AG08395 (cell line): ENCODE data around the gene IGLL1.
"Not testable (repeated sequence)": the region's sequence is repeated elsewhere in the genome, so short reads cannot be mapped to it uniquely, and the experiment has no call there.

Experiments used
- DNase-seq: peaks from one replicate; pipeline ENCODE4 v3.0.0; 2012; ENCODE audit warnings: mixed read lengths, low spot score

IGLL1 gene

DNA sequence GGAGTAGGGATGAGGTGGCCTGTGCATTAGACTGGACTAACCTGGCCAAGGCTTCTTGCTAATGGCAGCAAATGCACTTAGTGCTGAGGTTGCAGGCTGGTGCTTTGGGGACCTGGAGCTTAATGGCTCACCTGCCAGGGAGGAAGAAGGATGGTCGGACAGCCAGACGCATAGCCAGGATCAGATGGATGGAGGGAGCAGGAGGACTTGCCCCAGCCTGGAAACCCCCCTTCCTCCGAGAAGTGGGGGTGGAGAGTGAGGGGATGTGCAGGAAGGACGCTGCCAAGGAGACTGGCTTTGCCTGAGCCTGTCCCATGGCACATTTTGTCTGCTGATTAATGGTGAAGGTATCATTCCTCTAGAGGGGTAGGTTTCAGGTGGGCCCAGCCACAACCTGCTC lies 17.9 kb downstream of the IGLL1 start:
- no peak for DNase-seq

DNA sequence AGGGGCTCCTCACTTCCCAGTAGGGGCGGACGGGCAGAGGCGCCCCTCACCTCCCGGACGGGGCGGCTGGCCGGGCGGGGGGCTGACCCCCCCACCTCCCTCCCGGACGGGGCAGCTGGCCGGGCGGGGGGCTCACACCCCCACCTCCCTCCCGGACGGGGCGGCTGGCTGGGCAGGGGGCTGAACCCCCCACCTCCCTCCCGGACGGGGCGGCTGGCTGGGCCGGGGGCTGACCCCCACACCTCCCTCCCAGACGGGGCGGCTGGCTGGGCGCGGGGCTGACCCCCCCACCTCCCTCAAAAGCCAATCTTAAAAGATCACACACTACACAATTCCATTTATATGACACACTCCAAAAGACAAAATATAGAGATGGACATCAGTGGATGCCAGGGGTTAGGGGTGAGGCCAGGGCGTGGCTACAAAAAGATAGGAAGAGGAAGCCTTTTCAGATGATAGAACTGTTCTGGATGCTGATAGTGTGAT lies 19.0 kb downstream of the IGLL1 start:
- not testable (repeated sequence) for DNase-seq

DNA sequence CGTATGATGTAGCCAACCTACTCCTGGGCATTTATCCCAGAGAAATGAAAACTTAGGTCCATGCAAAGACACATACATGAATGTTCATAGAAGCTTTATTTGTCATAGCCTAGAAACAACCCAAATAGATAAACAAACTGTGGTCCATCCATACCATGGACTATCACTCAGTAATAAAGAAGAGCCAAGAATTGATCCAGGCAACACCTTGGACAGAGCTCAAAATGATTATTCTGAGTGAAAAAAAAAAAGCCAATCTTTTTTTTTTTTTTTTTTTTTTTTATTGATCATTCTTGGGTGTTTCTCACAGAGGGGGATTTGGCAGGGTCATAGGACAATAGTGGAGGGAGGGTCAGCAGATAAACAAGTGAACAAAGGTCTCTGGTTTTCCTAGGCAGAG lies 19.9 kb downstream of the IGLL1 start:
- DNase-seq = not testable (repeated sequence)

DNA sequence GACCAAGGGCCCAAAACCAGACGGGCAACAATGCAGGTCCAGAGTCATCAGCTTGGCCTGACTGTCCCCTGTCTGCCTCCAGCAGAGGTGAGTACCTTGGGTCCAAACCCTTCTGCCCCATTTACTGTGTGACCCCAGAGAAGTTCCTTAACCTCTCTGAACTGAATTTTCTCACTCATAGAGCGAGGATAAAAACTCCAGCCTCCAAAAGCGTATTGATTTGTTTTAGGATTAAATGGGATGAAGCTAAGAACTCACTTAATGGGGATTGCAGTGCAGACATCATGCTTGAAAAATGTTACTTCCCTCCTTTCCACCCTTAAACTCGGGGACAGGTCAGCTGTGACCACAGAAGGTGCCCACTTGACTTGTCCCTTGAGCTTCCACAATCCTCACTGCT lies 22.6 kb downstream of the IGLL1 start:
- no peak for DNase-seq

DNA sequence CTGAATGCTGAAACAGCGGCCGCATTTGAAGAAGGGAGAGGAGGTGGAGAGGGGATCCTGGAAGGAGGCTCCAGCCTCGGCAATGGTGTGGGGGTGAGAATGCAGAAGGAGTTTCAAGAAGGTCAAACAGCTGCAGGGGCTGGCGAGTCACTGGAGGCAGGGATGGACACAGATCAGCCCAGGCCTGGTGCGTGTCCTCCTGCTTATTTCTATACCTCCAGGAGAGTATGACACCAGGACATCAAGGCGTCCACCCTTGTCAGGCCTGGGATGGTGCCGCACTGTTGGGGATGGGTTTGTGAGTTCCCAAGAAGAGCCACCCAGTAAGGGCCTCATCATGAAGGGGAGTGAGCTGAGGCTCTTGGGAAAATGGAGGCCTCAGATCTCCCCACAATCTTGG lies 23.1 kb downstream of the IGLL1 start:
- DNase-seq = no peak

DNA sequence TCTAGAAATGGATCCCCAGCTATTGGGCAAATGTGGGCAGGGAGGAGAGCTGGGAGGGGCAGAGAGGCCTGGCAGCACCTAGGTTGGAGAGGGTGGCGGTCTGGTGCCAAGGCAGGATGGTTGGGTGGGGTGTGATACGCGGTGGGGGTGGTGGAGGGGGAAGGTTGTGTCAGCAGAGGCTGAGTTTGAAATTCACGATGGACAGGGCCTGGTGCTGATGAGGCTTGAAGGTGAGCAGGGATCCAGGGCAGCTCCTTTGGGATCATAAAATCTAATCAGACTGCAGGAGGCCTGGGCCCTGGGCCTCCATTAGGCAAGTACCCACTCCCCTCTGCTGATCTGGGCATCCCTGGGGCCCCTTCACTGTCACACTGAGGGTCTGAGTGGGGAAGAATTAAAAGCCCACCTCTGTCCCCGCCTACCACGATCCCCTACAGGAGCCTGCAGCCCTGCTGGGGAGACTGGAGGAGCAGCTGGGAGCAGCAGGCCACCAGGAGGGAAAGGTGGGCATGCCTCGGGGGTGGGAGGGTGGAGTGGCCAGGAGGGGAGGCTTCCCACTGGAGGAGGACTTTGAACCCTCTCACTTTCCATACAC lies 24.0 kb downstream of the IGLL1 start:
- DNase-seq = no peak

DNA sequence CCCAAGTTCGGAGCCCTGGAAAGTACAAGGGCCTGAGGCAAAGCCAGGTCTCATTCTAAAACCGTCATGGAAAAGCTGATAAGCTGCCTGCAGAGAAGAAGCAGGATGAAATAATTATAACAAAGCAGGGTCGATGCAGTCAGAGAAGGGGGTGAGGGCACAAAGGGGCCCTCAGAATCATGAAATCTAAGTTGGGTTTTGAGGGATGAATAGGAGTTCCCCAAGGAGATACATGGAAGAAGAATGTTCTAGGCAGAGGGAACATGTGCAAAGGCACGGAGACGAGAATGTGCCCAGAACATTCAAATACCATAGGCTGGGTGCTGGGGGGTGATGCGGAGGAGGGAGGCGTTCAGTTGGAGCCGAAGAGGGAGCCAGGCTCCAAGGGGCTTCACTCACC lies 25.0 kb downstream of the IGLL1 start:
- DNase-seq = no peak

DNA sequence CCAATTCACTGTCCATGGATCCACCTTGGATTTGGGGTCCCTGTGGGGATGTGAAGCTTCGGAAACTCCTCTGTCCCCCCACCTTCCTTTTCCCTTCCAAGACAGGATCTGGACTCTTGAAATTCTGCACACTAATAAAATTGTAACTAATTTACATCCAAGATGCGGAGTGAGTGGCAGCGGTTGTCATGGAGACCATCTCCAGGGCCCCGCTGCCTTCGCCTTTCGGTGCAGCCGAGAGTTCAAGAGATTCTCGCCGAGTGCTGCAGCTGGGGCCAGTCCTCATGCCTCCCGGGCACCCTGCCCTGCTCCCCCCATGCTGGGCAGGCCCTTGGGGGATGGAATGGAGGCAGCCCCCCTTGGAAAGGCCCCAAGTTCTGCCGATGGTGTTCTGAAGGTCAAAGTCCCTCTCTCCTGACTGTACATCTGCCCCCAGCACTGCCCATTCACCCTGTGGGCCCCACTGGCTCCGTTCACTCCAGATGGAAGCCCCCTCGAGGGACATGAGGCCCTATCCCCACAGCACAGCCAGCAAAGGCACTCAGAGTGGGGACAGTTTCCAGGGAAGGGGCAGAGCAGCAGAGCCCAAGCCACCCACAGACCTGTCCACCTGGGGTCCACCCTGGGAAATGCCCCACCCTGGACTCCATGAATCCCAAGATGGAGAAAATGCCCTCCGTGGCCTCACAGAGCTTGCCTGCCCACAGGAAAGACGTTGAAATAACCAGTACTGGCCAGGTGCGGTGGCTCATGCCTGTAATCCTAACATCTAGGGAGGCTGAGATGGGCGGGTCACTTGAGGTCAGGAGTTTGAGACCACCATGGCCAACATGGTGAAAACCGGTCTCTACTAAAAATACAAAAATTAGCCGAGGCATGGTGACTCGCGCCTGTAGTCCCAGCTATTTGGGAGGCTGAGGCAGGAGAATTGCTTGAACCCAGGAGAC lies 25.9 kb downstream of the IGLL1 start:
- DNase-seq = no peak

DNA sequence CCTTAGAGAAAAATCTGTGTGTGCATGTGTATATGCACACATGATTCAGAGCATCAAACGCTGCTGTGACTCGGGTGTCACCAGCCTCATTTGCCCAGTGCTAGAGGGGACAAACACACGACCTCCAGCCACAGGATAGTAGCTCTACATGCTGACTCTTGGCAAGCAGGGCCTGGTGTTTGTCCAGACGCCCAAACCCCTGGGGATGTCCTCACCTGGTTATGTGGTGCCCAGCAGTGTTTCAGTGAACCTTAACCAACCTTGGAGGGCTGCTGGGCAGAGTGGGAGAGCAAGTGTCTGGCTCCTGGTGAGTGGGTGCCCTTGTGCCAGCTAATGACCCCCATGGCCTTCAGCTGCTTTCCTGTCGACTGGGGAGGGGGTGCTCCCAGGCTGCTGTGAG lies 26.7 kb downstream of the IGLL1 start:
- DNase-seq = no peak

DNA sequence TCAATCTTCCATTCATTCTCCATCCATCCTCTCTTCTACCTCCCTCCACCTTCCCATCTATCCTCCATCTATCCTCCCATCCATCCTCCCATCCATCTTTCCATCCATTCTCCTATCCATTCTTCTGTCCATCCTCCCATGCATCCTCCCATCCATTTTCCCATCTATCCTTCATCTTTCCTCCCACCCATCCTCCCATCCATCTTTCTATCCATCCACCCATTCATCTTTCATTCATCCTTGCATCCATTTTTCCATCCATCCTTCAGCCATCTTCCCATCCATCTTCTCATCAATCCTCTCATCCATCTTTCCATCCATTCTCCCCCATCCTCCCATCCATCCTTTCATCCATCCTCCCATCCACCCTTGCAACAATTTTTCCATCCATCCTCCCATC lies 27.5 kb downstream of the IGLL1 start:
- DNase-seq = no peak

DNA sequence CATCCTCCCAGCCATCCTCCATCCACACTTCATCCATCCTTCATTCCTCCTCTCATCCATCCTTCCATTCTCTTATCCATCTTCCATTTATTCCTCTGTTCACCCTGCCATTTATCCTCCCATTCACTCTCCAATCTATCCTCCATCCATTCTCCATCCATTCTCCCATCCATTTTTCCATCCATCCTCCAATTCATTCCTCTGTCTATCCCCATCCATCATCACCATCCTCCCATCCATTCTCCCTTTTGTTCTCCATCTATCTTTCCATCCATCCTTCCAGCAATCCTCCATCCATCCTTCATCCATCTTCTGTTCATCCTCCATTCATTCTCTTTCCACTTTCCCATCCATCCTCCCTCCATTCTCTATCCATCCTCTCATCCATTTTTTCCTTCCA lies 28.7 kb downstream of the IGLL1 start:
- DNase-seq = no peak

DNA sequence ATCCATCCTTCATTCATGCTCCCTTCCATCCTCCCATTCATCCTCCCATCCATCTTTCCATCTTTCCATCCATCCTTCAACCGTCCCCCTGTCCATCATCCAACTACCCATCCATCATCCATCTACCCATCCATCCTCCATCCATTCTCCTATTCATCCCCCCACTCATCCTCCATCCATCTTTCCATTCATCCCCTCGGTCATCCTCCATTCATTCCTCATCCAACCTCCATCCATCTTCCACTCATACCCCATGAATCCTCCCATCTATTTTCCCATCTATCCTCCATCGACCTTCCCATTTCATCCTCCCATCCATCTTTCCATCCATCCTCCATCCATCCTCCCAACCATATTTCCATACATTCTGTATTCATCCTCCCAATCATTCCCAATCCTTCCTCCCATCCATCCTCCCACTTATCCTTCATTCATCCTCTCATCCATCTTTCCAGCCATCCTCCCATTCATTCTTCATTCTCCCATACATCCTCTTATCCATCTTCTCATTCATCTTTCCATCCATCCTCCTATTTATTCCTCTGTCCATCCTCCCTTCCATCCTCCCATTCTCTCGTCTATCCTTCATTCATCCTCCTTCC lies 29.9 kb downstream of the IGLL1 start:
- DNase-seq = no peak

DNA sequence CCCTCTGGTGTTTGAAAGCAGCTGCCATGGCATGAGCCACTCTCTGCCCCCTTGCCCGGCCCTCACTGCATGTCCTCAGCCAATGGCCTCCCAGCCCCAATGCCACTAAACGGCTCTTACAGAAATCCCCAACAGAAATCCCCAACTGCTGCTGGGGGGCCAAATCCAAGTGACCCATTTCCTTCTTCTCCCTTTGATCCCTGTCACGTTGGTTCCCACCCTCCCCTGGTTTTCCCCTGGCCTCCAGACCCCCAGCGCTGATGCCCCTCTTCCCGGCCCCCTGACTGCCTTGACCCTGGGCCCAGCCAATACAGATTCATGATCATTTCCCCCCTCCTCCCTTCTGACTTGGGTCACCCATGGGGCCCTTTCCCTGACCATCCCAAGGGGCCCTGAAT lies 30.9 kb downstream of the IGLL1 start:
- DNase-seq = no peak

DNA sequence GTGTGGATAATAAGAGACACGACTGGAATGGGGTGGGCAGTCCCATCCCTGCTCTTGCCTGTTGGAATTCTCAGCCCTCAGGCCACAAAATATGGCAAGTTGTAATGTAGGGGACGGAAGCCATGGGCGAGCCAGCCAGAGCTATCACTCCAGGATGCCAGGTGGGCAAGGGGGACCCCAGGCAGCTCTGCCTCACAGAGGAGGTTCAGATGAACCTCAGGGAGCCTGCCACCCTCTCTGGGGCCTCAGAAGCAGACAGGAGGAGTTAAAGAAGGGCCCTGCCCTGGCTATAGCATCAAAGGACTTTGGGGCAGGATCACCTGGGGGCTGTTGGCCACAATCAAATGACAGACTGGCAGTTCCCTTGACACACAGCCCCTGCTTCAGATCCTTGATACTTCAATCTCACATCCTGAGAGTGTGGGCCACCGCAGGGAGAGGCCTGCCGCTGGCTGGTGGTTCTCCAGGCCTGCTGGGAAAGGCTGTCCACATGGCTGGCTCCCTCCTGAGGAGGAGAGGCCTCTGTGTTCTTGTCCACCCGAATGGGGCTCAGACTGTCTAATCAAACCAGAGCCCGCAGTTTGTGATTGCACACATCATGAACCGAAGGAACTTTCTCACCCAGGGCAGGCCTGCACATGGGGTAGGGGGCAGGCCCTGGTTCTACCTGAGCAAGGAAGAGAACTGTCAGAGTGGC lies 31.4 kb downstream of the IGLL1 start:
- no peak for DNase-seq

DNA sequence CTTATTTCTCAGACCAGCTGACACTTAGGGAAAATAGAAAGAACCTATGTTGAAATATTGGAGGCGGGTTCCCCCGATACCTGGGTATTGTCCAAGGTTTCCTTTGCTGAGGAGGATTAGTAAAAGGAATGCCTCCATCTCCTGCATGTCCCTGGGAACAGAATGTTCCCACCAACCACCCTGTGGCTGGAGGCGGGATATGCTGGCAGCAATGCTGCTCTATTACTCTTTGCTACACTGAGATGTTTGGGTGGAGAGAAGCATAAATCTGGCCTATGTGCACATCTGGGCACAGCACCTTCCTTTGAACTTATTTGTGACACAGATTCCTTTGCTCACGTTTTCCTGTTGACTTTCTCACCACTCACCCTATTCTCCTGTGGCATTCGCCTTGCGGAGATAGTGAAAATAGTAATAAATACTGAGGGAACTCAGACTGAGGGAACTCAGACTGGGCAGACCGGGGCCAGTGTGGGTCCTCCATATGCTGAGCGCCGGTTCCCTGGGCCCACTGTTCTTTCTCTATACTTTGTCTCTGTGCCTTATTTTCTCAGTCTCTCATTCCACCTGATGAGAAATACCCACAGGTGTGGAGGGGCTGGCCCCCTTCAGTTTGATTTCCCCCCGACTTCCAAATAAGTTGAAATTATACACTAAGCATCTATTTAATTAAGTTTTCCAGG lies 32.1 kb downstream of the IGLL1 start:
- DNase-seq = no peak

DNA sequence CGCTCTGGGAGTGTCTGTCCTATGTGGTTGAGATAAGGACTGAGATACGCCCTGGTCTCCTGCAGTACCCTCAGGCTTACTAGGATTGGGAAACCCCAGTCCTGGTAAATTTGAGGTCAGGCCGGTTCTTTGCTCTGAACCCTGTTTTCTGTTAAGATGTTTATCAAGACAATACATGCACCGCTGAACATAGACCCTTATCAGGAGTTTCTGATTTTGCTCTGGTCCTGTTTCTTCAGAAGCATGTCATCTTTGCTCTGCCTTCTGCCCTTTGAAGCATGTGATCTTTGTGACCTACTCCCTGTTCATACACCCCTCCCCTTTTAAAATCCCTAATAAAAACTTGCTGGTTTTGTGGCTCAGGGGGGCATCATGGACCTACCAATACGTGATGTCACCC lies 32.7 kb downstream of the IGLL1 start:
- DNase-seq = not testable (repeated sequence)

DNA sequence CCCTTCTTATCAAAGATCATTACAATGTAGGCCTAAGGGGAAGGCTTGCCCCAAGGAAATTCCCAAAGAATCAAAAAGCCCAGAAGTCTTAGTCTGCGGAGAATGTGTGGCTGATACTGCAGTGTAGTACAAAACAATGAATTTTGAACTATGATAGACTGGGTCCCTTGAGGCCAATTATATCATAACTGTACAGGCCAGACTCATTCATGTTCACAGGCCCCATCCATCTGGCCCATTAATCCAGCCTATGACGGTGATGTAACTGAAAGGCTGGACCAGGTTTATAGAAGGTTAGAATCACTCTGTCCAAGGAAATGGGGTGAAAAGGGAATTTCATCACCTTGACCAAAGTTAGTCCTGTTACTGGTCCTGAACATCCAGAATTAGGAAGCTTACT lies 35.2 kb downstream of the IGLL1 start:
- no peak for DNase-seq

DNA sequence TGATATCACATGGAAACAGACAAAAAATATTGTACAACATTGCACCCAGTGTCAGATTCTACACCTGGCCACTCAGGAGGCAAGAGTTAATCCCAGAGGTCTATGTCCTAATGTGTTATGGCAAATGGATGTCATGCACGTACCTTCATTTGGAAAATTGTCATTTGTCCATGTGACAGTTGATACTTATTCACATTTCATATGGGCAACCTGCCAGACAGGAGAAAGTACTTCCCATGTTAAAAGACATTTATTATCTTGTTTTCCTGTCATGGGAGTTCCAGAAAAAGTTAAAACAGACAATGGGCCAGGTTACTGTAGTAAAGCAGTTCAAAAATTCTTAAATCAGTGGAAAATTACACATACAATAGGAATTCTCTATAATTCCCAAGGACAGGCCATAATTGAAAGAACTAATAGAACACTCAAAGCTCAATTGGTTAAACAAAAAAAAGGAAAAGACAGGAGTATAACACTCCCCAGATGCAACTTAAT lies 36.5 kb downstream of the IGLL1 start:
- not testable (repeated sequence) for DNase-seq

DNA sequence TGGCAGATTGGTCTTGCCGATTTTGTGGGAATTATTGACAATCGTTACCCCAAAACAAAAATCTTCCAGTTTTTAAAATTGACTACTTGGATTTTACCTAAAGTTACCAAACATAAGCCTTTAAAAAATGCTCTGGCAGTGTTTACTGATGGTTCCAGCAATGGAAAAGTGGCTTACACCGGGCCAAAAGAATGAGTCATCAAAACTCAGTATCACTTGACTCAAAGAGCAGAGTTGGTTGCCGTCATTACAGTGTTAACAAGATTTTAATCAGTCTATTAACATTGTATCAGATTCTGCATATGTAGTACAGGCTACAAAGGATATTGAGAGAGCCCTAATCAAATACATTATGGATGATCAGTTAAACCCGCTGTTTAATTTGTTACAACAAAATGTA lies 37.2 kb downstream of the IGLL1 start:
- DNase-seq = no peak

DNA sequence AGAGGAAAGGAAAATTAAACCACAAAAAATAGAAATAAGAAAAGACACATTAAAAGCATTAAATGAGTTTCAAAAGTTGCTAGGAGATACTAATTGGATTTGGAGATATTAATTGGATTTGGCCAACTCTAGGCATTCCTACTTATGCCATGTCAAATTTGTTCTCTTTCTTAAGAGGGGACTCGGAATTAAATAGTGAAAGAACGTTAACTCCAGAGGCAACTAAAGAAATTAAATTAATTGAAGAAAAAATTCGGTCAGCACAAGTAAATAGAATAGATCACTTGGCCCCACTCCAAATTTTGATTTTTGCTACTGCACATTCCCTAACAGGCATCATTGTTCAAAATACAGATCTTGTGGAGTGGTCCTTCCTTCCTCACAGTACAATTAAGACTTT lies 37.7 kb downstream of the IGLL1 start:
- DNase-seq = not testable (repeated sequence)

DNA sequence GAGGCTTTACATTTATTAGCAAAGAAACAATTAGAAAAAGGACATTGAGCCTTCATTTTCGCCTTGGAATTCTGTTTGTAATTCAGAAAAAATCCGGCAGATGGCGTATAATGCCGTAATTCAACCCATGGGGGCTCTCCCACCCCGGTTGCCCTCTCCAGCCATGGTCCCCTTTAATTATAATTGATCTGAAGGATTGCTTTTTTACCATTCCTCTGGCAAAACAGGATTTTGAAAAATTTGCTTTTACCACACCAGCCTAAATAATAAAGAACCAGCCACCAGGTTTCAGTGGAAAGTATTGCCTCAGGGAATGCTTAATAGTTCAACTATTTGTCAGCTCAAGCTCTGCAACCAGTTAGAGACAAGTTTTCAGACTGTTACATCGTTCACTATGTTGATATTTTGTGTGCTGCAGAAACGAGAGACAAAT lies 38.2 kb downstream of the IGLL1 start:
- not testable (repeated sequence) for DNase-seq

DNA sequence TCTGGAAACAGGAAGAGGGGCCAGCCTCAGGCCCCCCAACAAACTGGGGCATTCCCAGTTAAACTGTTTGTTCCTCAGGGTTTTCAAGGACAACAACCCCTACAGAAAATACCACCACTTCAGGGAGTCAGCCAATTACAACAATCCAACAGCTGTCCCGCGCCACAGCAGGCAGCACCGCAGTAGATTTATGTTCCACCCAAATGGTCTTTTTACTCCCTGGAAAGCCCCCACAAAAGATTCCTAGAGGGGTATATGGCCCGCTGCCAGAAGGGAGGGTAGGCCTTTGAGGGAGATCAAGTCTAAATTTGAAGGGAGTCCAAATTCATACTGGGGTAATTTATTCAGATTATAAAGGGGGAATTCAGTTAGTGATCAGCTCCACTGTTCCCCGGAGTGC lies 39.3 kb downstream of the IGLL1 start:
- not testable (repeated sequence) for DNase-seq
